Colonic mucosa (tissue), 4 donors: Measurements from ENCODE around the gene ATP8B3. TPM values are rescaled to one million over a fixed set of nuclear protein-coding genes. Genes with fewer than 3 reads are reported as not detected.

Experiments
- DNase-seq: peaks from one replicate; pipeline ENCODE4 v3.0.0-alpha.2; 2020
- H3K27ac ChIP-seq: fragments of 200-600 bp; one replicate; pipeline ENCODE4 v1.8.0; 2021
- H3K27me3 ChIP-seq: fragments of 200-600 bp; one replicate; pipeline ENCODE4 v1.8.0; 2021
- H3K36me3 ChIP-seq: fragments of 200-600 bp; one replicate; pipeline ENCODE4 v1.8.0; 2021
- H3K4me1 ChIP-seq: fragments of 200-600 bp; one replicate; pipeline ENCODE4 v1.8.0; 2021; ENCODE audit warnings: mild to moderate bottlenecking
- H3K4me3 ChIP-seq: fragments of 200-600 bp; one replicate; pipeline ENCODE4 v1.8.0; 2021
- H3K9ac ChIP-seq, 2 donors: one replicate each; pipeline ENCODE4 v1.7.0; 2013; ENCODE audit warnings: control low read depth in 2 of 2, low read depth in 2 of 2, low read length in 2 of 2
- H3K9me3 ChIP-seq: fragments of 200-600 bp; one replicate; pipeline ENCODE4 v1.8.0; 2021
- CTCF ChIP-seq: fragments of 200-600 bp; IDR thresholded peaks from one replicate; pipeline ENCODE4 v1.8.0; 2022; ENCODE audit warnings: antibody characterized with exemption, mild to moderate bottlenecking
- intact Hi-C: fragments of 100-400 bp; cut with DNase I; formaldehyde crosslinking; loops from one replicate; pipeline ENCODE4 v1.14.1; 2022
- total RNA-seq, 2 donors: library from RNA; stranded (reverse); fragmentation: NEBNext Ultra II Directional in 1 of 2; extraction: Animal tissue kit (Norgen Biotek cat#: 25700) in 1 of 2; gene quantifications; one replicate each; pipeline ENCODE4 v1.2.1, GENCODE V29; 2021
- donor health status: healthy.
- donor health status: DM: no; HTN: no; CAD: no.
- donor health status: DM: no; HTN: no; CAD: no.

Gene ATP8B3
- total RNA-seq, 2 donors from 2014 or later, result 0.15 to 0.42 TPM

- H3K27me3 ChIP-seq, result peaks cover 52% of the 10 kb centered on the region
- H3K9ac ChIP-seq, result no peak overlapping the region
- no peaks in the 10 kb centered on the region for H3K9me3 ChIP-seq
- H3K36me3 ChIP-seq, result no peaks in the 10 kb centered on the region
- TF ChIP-seq CTCF, result no peak
- intact Hi-C loops, result no loop called here
- no peaks in the 10 kb centered on the region for H3K4me1 ChIP-seq
- no peak overlapping the region for H3K27ac ChIP-seq
- no peak overlapping the region for H3K4me3 ChIP-seq
- DNase-seq, result no peak
Measured at GRCh38 chr19:1779574-1779973, 32.5 kb downstream of the ATP8B3 start.

GRCh38 chr19:1777149-1777548 is 34.9 kb downstream of the ATP8B3 start:
- TF ChIP-seq CTCF, result no peak
- H3K9ac ChIP-seq, result no peak overlapping the region
- no peak for DNase-seq
- H3K27me3 ChIP-seq, result peaks cover 59% of the 10 kb centered on the region
- intact Hi-C loops, result no loop called here
- H3K4me3 ChIP-seq, result no peak overlapping the region
- H3K9me3 ChIP-seq, result no peaks in the 10 kb centered on the region
- H3K27ac ChIP-seq, result no peak overlapping the region
- no peaks in the 10 kb centered on the region for H3K4me1 ChIP-seq
- no peaks in the 10 kb centered on the region for H3K36me3 ChIP-seq

- no peaks in the 10 kb centered on the region for H3K9me3 ChIP-seq
- H3K27ac ChIP-seq, result no peak overlapping the region
- H3K4me1 ChIP-seq, result no peaks in the 10 kb centered on the region
- intact Hi-C loops, result no loop called here
- no peak for TF ChIP-seq CTCF
- H3K4me3 ChIP-seq, result no peak overlapping the region
- DNase-seq, result no peak
- no peaks in the 10 kb centered on the region for H3K36me3 ChIP-seq
- H3K27me3 ChIP-seq, result peaks cover 57% of the 10 kb centered on the region
- no peak overlapping the region for H3K9ac ChIP-seq
Measured at GRCh38 chr19:1776606-1777147, 35.4 kb downstream of the ATP8B3 start.

- H3K4me1 ChIP-seq, result no peaks in the 10 kb centered on the region
- no peaks in the 10 kb centered on the region for H3K36me3 ChIP-seq
- no peak for TF ChIP-seq CTCF
- H3K4me3 ChIP-seq, result no peak overlapping the region
- no peak overlapping the region for H3K9ac ChIP-seq
- H3K9me3 ChIP-seq, result no peaks in the 10 kb centered on the region
- no peak for DNase-seq
- peaks cover 57% of the 10 kb centered on the region for H3K27me3 ChIP-seq
- intact Hi-C loops, result no loop called here
- H3K27ac ChIP-seq, result no peak overlapping the region
Measured at GRCh38 chr19:1775951-1776605, 36.0 kb downstream of the ATP8B3 start.

- intact Hi-C loops, result no loop called here
- H3K27ac ChIP-seq, result no peak overlapping the region
- H3K4me1 ChIP-seq, result no peaks in the 10 kb centered on the region
- DNase-seq, result no peak
- H3K27me3 ChIP-seq, result peaks cover 52% of the 10 kb centered on the region
- no peak overlapping the region for H3K9ac ChIP-seq
- H3K9me3 ChIP-seq, result no peaks in the 10 kb centered on the region
- no peaks in the 10 kb centered on the region for H3K36me3 ChIP-seq
- H3K4me3 ChIP-seq, result no peak overlapping the region
- TF ChIP-seq CTCF, result peak; percentile 21
Measured at GRCh38 chr19:1774989-1775772, 36.9 kb downstream of the ATP8B3 start.
